CD4-positive, alpha-beta T cell (primary cell): ENCODE data around the gene SNAP23. TPM values are rescaled to one million over a fixed set of nuclear protein-coding genes. Genes with fewer than 3 reads are reported as not detected.

Experiments used
- ATAC-seq: fragments of 200-7000 bp; cut with Tn5 transposase; one replicate; pipeline ENCODE4 v1.10.0; 2022; ENCODE audit warnings: mild to moderate bottlenecking; ENCODE audit not compliant: poor library complexity
- CTCF ChIA-PET: fragments of 350-600 bp; sonication (Branson Sonifier 250); formaldehyde crosslinking; loops from one replicate; lab custom pipeline; 2021; ENCODE audit warnings: antibody characterized with exemption, inconsistent platforms; lab: Charles Lee
- POLR2A ChIA-PET: fragments of 350-600 bp; sonication (Branson Sonifier 250); formaldehyde crosslinking; loops from one replicate; lab custom pipeline; 2021; ENCODE audit warnings: antibody characterized with exemption, inconsistent platforms; lab: Charles Lee
- DNase-seq, 14 experiments: peaks; one replicate each; pipeline ENCODE4 v3.0.0-alpha.2; 2013 to 2020; ENCODE audit warnings: mixed read lengths in 2 of 14
- H3K27ac ChIP-seq, 2 donors: one replicate each; pipeline versions ENCODE4 v1.5.1 to v1.7.0; 2013; ENCODE audit warnings: low read length in 2 of 2, low read depth in 1 of 2, mild to moderate bottlenecking in 1 of 2
- H3K27me3 ChIP-seq, 2 experiments: 1 replicate in 1 of 2; 2 replicates in 1 of 2; pipeline versions ENCODE4 v1.6.1 to v1.7.0; 2013; ENCODE audit warnings: low read length in 2 of 2, control low read depth in 1 of 2, mild to moderate bottlenecking in 1 of 2, moderate library complexity in 1 of 2; ENCODE audit not compliant: insufficient read depth in 2 of 2, control insufficient read depth in 1 of 2
- H3K36me3 ChIP-seq: one replicate; pipeline ENCODE4 v1.6.1; 2013; ENCODE audit warnings: low read length, control low read depth; ENCODE audit not compliant: insufficient read depth
- H3K4me1 ChIP-seq: one replicate; pipeline ENCODE4 v1.6.1; 2013; ENCODE audit warnings: low read length, control low read depth; ENCODE audit not compliant: insufficient read depth
- H3K4me3 ChIP-seq: one replicate; pipeline ENCODE4 v1.5.1; 2013; ENCODE audit warnings: mild to moderate bottlenecking, low read length, moderate library complexity
- H3K9me3 ChIP-seq, 2 experiments: 1 replicate in 1 of 2; 2 replicates in 1 of 2; pipeline versions ENCODE4 v1.6.1 to v1.7.0; 2013; ENCODE audit warnings: low read length in 2 of 2, mild to moderate bottlenecking in 2 of 2, control low read depth in 1 of 2, moderate library complexity in 1 of 2; ENCODE audit not compliant: control insufficient read depth in 1 of 2, insufficient read depth in 1 of 2
- H3K27ac Mint-ChIP-seq: one replicate; pipeline ENCODE4 v1.8.0; 2020; ENCODE audit warnings: mixed read lengths
- H3K27me3 Mint-ChIP-seq: one replicate; pipeline ENCODE4 v1.8.0; 2021; ENCODE audit warnings: mixed read lengths
- H3K36me3 Mint-ChIP-seq: one replicate; pipeline ENCODE4 v1.8.0; 2021; ENCODE audit warnings: low read depth, mixed read lengths
- H3K4me1 Mint-ChIP-seq: one replicate; pipeline ENCODE4 v1.8.0; 2021; ENCODE audit warnings: low read depth, mixed read lengths
- H3K4me3 Mint-ChIP-seq: one replicate; pipeline ENCODE4 v1.8.0; 2020; ENCODE audit warnings: mild to moderate bottlenecking, mixed read lengths
- H3K9me3 Mint-ChIP-seq: one replicate; pipeline ENCODE4 v1.8.0; 2020; ENCODE audit warnings: mixed read lengths
- intact Hi-C, 2 experiments: fragments of 100-400 bp; cut with DNase I in 1 of 2; cut with micrococcal nuclease in 1 of 2; formaldehyde crosslinking; loops; one replicate each; pipeline versions ENCODE4 v1.15.1 to v1.9.0; 2023 to 2025; cut with DNase I, micrococcal nuclease
- total RNA-seq, 174 experiments: library from RNA in 2 of 174; stranded (reverse) in 2 of 174; gene quantifications; one replicate each; pipeline ENCODE4 v1.2.3 and lab custom pipeline; 2021 to 2026
- TF ChIP-seq, protein P1 (sequence below): fragments of 200-600 bp; IDR thresholded peaks from one replicate; pipeline ENCODE4 v1.8.0; 2022; ENCODE audit warnings: antibody characterized with exemption, mild to moderate bottlenecking

SNAP23 gene
- total RNA-seq, 2 experiments from 2014 or later: 37.4 to 40.1 TPM

DNA sequence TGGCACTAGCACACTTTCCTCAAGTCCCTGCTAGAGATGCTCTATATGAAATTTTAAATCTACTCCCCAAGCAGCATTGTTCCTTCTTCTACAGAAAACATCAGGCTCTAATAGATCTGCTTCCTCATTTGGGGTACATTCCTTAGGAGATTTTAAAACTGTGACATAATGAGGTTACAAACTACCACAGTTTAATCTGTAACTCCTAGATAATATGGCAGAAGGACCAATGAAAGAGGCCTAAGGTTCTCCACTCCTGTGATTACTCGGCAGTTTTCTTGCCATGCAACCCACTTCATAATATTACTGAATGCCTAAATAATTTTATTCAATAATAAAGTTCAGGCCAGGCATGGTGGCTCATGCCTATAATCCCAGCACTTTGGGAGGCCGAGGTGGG, 20.6 kb upstream of the SNAP23 start:
- Mint-ChIP-seq H3K27ac (peak overlapping the region; percentile 39), H3K4me3 (no peak overlapping the region), H3K36me3 (peaks cover 18% of the 10 kb centered on the region), H3K9me3 (no peaks in the 10 kb centered on the region), H3K4me1 (peaks cover 25% of the 10 kb centered on the region), H3K27me3 (no peaks in the 10 kb centered on the region)
- Histone ChIP-seq H3K4me1 (no peaks in the 10 kb centered on the region), H3K9me3 (no peaks in the 10 kb centered on the region), H3K4me3 (no peak overlapping the region), H3K36me3 (peaks cover 5% of the 10 kb centered on the region), H3K27ac (no peak overlapping the region), H3K27me3 (no peaks in the 10 kb centered on the region)
- POLR2A ChIA-PET: interaction anchor here (1.1 kb wide), 1 partner anchor 20 kb away, joined by 3 read pairs; no protein-coding TSS in a partner anchor
- DNase-seq (no peak), ATAC-seq (no peak)
- CTCF ChIA-PET: no interaction called here
- TF ChIP-seq, protein P1, sequence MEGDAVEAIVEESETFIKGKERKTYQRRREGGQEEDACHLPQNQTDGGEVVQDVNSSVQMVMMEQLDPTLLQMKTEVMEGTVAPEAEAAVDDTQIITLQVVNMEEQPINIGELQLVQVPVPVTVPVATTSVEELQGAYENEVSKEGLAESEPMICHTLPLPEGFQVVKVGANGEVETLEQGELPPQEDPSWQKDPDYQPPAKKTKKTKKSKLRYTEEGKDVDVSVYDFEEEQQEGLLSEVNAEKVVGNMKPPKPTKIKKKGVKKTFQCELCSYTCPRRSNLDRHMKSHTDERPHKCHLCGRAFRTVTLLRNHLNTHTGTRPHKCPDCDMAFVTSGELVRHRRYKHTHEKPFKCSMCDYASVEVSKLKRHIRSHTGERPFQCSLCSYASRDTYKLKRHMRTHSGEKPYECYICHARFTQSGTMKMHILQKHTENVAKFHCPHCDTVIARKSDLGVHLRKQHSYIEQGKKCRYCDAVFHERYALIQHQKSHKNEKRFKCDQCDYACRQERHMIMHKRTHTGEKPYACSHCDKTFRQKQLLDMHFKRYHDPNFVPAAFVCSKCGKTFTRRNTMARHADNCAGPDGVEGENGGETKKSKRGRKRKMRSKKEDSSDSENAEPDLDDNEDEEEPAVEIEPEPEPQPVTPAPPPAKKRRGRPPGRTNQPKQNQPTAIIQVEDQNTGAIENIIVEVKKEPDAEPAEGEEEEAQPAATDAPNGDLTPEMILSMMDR: no peak
- intact Hi-C loops: no loop called here

DNA sequence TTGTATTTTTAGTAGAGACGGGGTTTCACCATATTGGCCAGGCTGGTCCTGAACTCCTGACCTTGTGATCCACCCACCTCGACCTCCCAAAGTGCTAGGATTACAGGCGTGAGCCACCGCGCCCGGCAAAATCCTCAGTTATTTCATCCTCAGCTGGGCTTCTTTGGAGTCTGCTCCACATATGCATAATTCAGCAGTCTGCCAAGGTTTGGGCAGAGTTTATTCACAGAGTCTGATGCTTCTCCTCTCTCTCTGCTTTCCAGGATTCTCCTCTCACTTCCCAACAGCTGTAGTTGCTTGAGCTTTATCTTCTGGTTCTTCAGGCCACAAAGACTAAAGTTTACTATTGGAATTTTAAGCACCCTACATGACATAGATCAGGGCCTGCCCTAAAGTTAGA, 12.7 kb upstream of the SNAP23 start:
- Mint-ChIP-seq H3K27ac (no peak overlapping the region), H3K27me3 (no peaks in the 10 kb centered on the region), H3K4me1 (peaks cover 16% of the 10 kb centered on the region), H3K4me3 (no peak overlapping the region), H3K36me3 (peaks cover 30% of the 10 kb centered on the region), H3K9me3 (peaks cover 3% of the 10 kb centered on the region)
- no peaks in the 10 kb centered on the region for H3K4me1 ChIP-seq
- no peak overlapping the region for H3K27ac ChIP-seq
- H3K4me3 ChIP-seq: no peak overlapping the region
- intact Hi-C loops: no loop called here
- peaks cover 0 to 5% of the 10 kb centered on the region in 2 experiments for H3K9me3 ChIP-seq
- ChIA-PET POLR2A (interaction anchor here (1.0 kb wide), 1 partner anchor 8 kb away, joined by 3 read pairs; the partner anchor contains the start of gene ZNF106), CTCF (interaction anchor here (1.0 kb wide), 1 partner anchor 283 kb away, joined by 3 read pairs; no protein-coding TSS in a partner anchor)
- TF ChIP-seq, protein P1: no peak
- DNase-seq (no peak), ATAC-seq (no peak)
- H3K27me3 ChIP-seq: no peaks in the 10 kb centered on the region
- no peaks in the 10 kb centered on the region for H3K36me3 ChIP-seq

DNA sequence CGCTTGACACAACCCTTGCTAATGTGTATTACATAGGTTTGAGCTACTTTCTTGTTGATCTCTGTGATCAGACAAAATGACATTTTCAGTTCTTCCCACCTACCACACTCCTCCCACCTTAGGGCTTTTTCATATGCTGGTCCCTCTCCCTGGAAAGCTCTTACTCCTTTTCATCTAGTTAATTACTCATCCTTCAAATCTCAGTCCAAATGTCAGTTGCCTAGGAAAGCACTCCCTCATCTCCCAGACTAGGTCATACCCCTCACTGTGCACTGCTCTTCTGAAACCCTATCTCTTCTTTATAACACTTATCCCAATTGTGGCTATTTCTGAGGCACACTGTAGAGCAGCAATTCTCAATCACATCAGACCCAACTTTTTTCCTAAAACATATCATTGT, 11.8 kb upstream of the SNAP23 start:
- intact Hi-C loops: no loop called here
- no peaks in the 10 kb centered on the region for H3K27me3 Mint-ChIP-seq
- Histone ChIP-seq H3K9me3 (peaks cover 0 to 5% of the 10 kb centered on the region in 2 experiments), H3K4me3 (no peak overlapping the region), H3K27ac (no peak overlapping the region), H3K27me3 (no peaks in the 10 kb centered on the region), H3K4me1 (peaks cover 4% of the 10 kb centered on the region), H3K36me3 (no peaks in the 10 kb centered on the region)
- no peak overlapping the region for H3K27ac Mint-ChIP-seq
- H3K9me3 Mint-ChIP-seq: peaks cover 3% of the 10 kb centered on the region
- TF ChIP-seq, protein P1: no peak
- ChIA-PET CTCF (no interaction called here), POLR2A (interaction anchor here (0.8 kb wide), 1 partner anchor 42 kb away, joined by 3 read pairs; no protein-coding TSS in a partner anchor)
- no peak overlapping the region for H3K4me3 Mint-ChIP-seq
- peaks cover 32% of the 10 kb centered on the region for H3K36me3 Mint-ChIP-seq
- no peak for DNase-seq
- peaks cover 26% of the 10 kb centered on the region for H3K4me1 Mint-ChIP-seq
- no peak for ATAC-seq
